Hepatocyte (in vitro differentiated cells): ENCODE data around the gene GTSF1L. TPM values are rescaled to one million over a fixed set of nuclear protein-coding genes. Genes with fewer than 3 reads are reported as not detected.

Experiments used
- DNase-seq: peaks from one replicate; pipeline ENCODE4 v3.0.0-alpha.2; 2016; ENCODE audit warnings: low spot score
- H2AFZ ChIP-seq: fragments of 200-600 bp; sonication (generic); 2 replicates; pipeline ENCODE4 v1.6.0; 2016; ENCODE audit warnings: antibody characterized with exemption, mild to moderate bottlenecking
- H3K27ac ChIP-seq: fragments of 200-600 bp; sonication (generic); 2 replicates; pipeline ENCODE4 v1.5.1; 2016; ENCODE audit warnings: mild to moderate bottlenecking
- H3K27me3 ChIP-seq: fragments of 200-600 bp; sonication (generic); 2 replicates; pipeline ENCODE4 v1.6.1; 2016
- H3K36me3 ChIP-seq: fragments of 200-600 bp; sonication (generic); replicated peaks from 2 replicates; pipeline ENCODE4 v1.5.1; 2016; ENCODE audit warnings: low read depth; ENCODE audit not compliant: insufficient read depth
- H3K4me1 ChIP-seq: fragments of 200-600 bp; sonication (generic); 2 replicates; pipeline ENCODE4 v1.5.1; 2016; ENCODE audit warnings: mild to moderate bottlenecking, moderate library complexity; ENCODE audit not compliant: insufficient read depth
- H3K4me2 ChIP-seq: fragments of 200-600 bp; sonication (generic); 2 replicates; pipeline ENCODE4 v1.6.0; 2016
- H3K4me3 ChIP-seq: fragments of 200-600 bp; sonication (generic); 2 replicates; pipeline ENCODE4 v1.5.1; 2016; ENCODE audit warnings: mild to moderate bottlenecking
- H3K79me2 ChIP-seq: fragments of 200-600 bp; sonication (generic); 2 replicates; pipeline ENCODE4 v1.6.0; 2017; ENCODE audit warnings: mild to moderate bottlenecking
- H3K9me2 ChIP-seq: fragments of 200-600 bp; sonication (generic); replicated peaks from 2 replicates; pipeline ENCODE4 v1.6.0; 2017; ENCODE audit warnings: mild to moderate bottlenecking; ENCODE audit not compliant: insufficient read depth
- H3K9me3 ChIP-seq: fragments of 200-600 bp; sonication (generic); 2 replicates; pipeline ENCODE4 v1.5.1; 2016; ENCODE audit warnings: low read depth, mild to moderate bottlenecking
- H4K20me1 ChIP-seq: fragments of 200-600 bp; sonication (generic); 2 replicates; pipeline ENCODE4 v1.6.0; 2016; ENCODE audit warnings: mild to moderate bottlenecking; ENCODE audit not compliant: insufficient read depth, poor library complexity, severe bottlenecking
- EZH2 ChIP-seq: fragments of 200-600 bp; sonication (generic); IDR thresholded peaks from 2 replicates; pipeline ENCODE4 v1.6.1; 2016; ENCODE audit warnings: antibody characterized with exemption, mild to moderate bottlenecking, borderline replicate concordance
- EZH2phosphoT487 ChIP-seq: fragments of 200-600 bp; sonication (generic); IDR thresholded peaks from one replicate; pipeline ENCODE4 v1.6.1; 2018; ENCODE audit warnings: antibody characterized with exemption, mild to moderate bottlenecking, low read depth, moderate library complexity; ENCODE audit not compliant: unreplicated experiment, severe bottlenecking
- WGBS: methylation state at CpG from one replicate; pipeline ENCODE4 v1.1.6; 2016; ENCODE audit warnings: low lambda C conversion rate; ENCODE audit errors: missing lambda C conversion rate; 5-methylcytosine and 5-hydroxymethylcytosine counted together
- polyA plus RNA-seq: library from polyadenylated mRNA; unstranded; fragments of >200 nt; fragmentation: Nextera tagmentation; extraction: Ambion mirVana; gene quantifications from 2 replicates; pipeline ENCODE4 v1.2.1, GENCODE V29; 2016
- total RNA-seq: library from RNA; depleted of rRNA; stranded (reverse); fragments of >200 nt; gene quantifications from 2 replicates; pipeline ENCODE4 v1.2.3, GENCODE V29; 2014
- TF ChIP-seq, protein P1 (sequence below): fragments of 200-600 bp; sonication (generic); IDR thresholded peaks from 2 replicates; pipeline ENCODE4 v1.5.1; 2016; ENCODE audit warnings: antibody characterized with exemption, mild to moderate bottlenecking; ENCODE audit not compliant: poor library complexity

Gene GTSF1L
- total and polyA plus RNA-seq, 2 experiments from 2014 or later, result not detected

DNA sequence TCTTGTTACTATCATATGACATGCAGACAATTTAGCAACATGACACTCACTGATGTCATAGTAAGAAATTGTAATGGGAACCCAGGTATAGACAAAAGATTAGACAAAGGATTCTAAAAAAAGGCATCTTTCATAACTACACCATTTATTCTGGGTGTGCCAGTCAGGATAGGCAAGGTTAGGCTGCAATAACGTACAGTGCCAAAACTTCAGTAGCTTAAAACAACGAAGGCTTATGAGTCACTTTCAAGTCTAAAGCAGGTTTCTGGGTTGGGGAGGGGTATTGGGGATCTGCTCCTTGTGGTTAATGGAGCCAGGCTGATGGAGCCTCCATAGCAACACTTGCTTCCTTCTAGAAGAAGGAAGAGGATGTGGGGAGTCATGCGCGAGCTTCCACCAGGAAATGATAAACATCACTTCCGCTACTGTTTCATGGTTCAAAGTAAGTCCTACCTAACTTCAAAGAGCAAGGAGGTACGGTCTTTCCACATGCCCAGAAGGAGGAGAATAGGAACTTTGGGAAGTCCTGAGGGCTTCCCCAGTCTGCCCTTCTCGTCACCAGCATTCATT, 2.0 kb upstream of the GTSF1L start:
- WGBS, result 93% methylated on average over 7 of the region's 7 CpGs
- Histone ChIP-seq H3K27ac (no peak overlapping the region), H2AFZ (no peak overlapping the region), H3K9me3 (no peaks in the 10 kb centered on the region), H3K4me3 (no peak overlapping the region), H3K4me1 (no peaks in the 10 kb centered on the region), H3K36me3 (no peaks in the 10 kb centered on the region), H3K9me2 (no peaks in the 10 kb centered on the region), H3K4me2 (no peak overlapping the region), H3K27me3 (no peaks in the 10 kb centered on the region), H3K79me2 (no peaks in the 10 kb centered on the region), H4K20me1 (no peaks in the 10 kb centered on the region)
- no peak for TF ChIP-seq EZH2phosphoT487
- TF ChIP-seq, protein P1, sequence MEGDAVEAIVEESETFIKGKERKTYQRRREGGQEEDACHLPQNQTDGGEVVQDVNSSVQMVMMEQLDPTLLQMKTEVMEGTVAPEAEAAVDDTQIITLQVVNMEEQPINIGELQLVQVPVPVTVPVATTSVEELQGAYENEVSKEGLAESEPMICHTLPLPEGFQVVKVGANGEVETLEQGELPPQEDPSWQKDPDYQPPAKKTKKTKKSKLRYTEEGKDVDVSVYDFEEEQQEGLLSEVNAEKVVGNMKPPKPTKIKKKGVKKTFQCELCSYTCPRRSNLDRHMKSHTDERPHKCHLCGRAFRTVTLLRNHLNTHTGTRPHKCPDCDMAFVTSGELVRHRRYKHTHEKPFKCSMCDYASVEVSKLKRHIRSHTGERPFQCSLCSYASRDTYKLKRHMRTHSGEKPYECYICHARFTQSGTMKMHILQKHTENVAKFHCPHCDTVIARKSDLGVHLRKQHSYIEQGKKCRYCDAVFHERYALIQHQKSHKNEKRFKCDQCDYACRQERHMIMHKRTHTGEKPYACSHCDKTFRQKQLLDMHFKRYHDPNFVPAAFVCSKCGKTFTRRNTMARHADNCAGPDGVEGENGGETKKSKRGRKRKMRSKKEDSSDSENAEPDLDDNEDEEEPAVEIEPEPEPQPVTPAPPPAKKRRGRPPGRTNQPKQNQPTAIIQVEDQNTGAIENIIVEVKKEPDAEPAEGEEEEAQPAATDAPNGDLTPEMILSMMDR, result no peak
- no peak for DNase-seq

DNA sequence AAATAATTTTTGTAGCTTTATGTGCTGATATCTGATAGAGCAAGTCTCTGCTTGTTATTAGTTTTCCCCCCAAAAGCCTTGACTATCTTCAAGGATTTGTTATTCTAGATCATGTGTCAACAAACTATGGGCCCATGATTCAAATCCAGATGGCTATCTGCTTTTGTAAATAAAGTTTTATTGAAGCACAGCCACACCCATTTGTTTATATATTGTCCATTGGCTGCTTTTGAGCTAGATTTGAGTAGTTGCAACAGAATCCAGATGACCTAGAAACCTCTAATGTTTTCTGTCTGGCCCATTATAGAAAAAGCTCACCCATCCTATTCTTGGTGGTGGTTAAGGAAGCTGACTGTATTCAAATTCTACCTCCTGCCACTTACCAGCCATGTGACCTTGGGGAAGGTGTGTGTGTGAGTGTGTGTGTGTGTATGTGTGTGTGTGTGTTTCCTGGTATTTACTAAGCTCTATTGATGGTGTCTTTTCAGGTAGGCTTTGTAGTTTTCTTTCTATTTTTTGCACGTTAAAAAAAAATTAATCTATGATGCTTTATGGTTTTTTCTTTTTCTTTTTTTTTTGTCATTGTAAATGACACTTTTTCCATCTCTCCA, 1.3 kb upstream of the GTSF1L start:
- Histone ChIP-seq H2AFZ (no peak overlapping the region), H3K36me3 (no peaks in the 10 kb centered on the region), H3K4me3 (no peak overlapping the region), H3K79me2 (no peaks in the 10 kb centered on the region), H3K9me3 (no peaks in the 10 kb centered on the region), H4K20me1 (no peaks in the 10 kb centered on the region), H3K4me1 (no peaks in the 10 kb centered on the region), H3K27me3 (no peaks in the 10 kb centered on the region), H3K27ac (no peak overlapping the region), H3K4me2 (no peak overlapping the region), H3K9me2 (no peaks in the 10 kb centered on the region)
- WGBS, result 94% methylated on average over 1 of the region's 1 CpG
- no peak for DNase-seq
- TF ChIP-seq, protein P1, result no peak

DNA sequence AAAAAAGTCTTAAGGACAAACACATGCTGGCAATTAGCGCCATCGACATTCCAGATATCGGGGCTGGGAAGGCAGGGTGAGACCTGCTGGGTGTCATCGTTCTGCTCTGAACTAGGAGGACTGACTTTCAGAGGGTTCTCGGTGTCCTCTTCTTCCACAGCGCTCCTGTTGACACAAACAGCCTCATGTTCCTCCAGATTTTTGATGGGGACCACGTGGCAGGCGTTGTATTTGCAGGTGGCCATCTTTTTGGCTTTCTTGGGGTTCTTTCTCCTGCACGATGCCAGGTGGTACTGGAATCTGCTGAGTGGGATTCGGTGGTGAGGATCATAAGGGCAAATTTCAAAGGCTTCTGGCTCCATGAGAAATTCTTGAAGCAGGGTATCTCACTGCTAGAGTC, 469 bp downstream of the GTSF1L start:
- Histone ChIP-seq H4K20me1 (no peaks in the 10 kb centered on the region), H3K4me1 (no peaks in the 10 kb centered on the region), H3K27ac (no peak overlapping the region), H3K36me3 (no peaks in the 10 kb centered on the region), H3K9me3 (no peaks in the 10 kb centered on the region), H3K4me3 (no peak overlapping the region), H3K9me2 (no peaks in the 10 kb centered on the region), H3K4me2 (no peak overlapping the region), H3K27me3 (no peaks in the 10 kb centered on the region), H2AFZ (no peak overlapping the region), H3K79me2 (no peaks in the 10 kb centered on the region)
- no peak for TF ChIP-seq EZH2phosphoT487
- TF ChIP-seq EZH2, result no peak
- TF ChIP-seq, protein P1, result no peak
- no peak for DNase-seq
- 84% methylated on average over 10 of the region's 10 CpGs for WGBS

DNA sequence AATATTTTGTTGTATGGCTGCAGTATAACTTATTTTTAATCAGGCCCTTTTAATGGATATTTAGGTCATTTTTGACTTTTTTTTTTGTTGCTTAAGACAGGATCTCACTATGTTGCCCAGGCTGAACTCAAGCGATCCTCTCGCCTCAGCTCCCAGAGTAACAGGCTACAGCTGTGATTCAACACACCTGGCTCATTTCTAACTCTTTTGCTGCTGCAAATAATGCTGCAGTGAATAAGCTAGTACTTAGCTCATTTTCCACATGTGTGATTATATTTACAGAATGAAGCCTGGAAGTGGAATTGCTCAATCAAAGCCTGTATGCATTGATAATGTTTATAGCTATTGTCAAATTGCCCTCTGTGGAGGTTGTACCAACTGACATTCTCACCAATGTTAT, 1.1 kb downstream of the GTSF1L start:
- Histone ChIP-seq H3K9me3 (no peaks in the 10 kb centered on the region), H3K27me3 (no peaks in the 10 kb centered on the region), H3K9me2 (no peaks in the 10 kb centered on the region), H4K20me1 (no peaks in the 10 kb centered on the region), H3K4me3 (no peak overlapping the region), H2AFZ (no peak overlapping the region), H3K27ac (no peak overlapping the region), H3K36me3 (no peaks in the 10 kb centered on the region), H3K4me2 (no peak overlapping the region), H3K79me2 (no peaks in the 10 kb centered on the region), H3K4me1 (no peaks in the 10 kb centered on the region)
- DNase-seq, result no peak
- TF ChIP-seq, protein P1, result no peak
- no peak for TF ChIP-seq EZH2
- TF ChIP-seq EZH2phosphoT487, result no peak
- 91% methylated on average over 2 of the region's 2 CpGs for WGBS
